Muscle layer of duodenum (tissue), 2 donors: ENCODE data around the gene FAM117B.

Experiments
- H3K27ac ChIP-seq: one replicate; pipeline ENCODE4 v1.7.0; 2013; ENCODE audit warnings: mild to moderate bottlenecking, low read length
- H3K27me3 ChIP-seq: one replicate; pipeline ENCODE4 v1.7.0; 2013; ENCODE audit warnings: low read depth, mild to moderate bottlenecking, control low read depth, low read length
- H3K36me3 ChIP-seq, 2 donors: one replicate each; pipeline ENCODE4 v1.7.0; 2013; ENCODE audit warnings: low read length in 2 of 2, control low read depth in 1 of 2, mild to moderate bottlenecking in 1 of 2; ENCODE audit not compliant: insufficient read depth in 2 of 2, control insufficient read depth in 1 of 2
- H3K4me1 ChIP-seq, 2 donors: one replicate each; pipeline ENCODE4 v1.7.0; 2013; ENCODE audit warnings: low read length in 2 of 2, mild to moderate bottlenecking in 2 of 2, control low read depth in 1 of 2, moderate library complexity in 1 of 2; ENCODE audit not compliant: insufficient read depth in 2 of 2, control insufficient read depth in 1 of 2
- H3K4me3 ChIP-seq, 2 donors: one replicate each; pipeline ENCODE4 v1.7.0; 2013; ENCODE audit warnings: low read length in 2 of 2, low read depth in 1 of 2, mild to moderate bottlenecking in 1 of 2
- H3K9me3 ChIP-seq, 2 donors: one replicate each; pipeline ENCODE4 v1.7.0; 2013; ENCODE audit warnings: low read length in 2 of 2, control low read depth in 1 of 2, mild to moderate bottlenecking in 1 of 2; ENCODE audit not compliant: control insufficient read depth in 1 of 2
- donor health status: healthy.

Gene FAM117B

GRCh38 chr2:202736826-202737225 lies 102.1 kb downstream of the FAM117B start:
- H3K27ac ChIP-seq: no peak overlapping the region
- H3K27me3 ChIP-seq: no peaks in the 10 kb centered on the region
- H3K4me3 ChIP-seq: no peak overlapping the region
- no peaks in the 10 kb centered on the region for H3K36me3 ChIP-seq
- peaks cover 0 to 2% of the 10 kb centered on the region in 2 donors for H3K9me3 ChIP-seq
- no peaks in the 10 kb centered on the region for H3K4me1 ChIP-seq

- Histone ChIP-seq H3K9me3 (peaks cover 5 to 8% of the 10 kb centered on the region in 2 donors), H3K4me3 (no peak overlapping the region), H3K4me1 (no peaks in the 10 kb centered on the region), H3K36me3 (peaks cover 0 to 8% of the 10 kb centered on the region in 2 donors), H3K27ac (no peak overlapping the region), H3K27me3 (no peaks in the 10 kb centered on the region)
Measured at GRCh38 chr2:202743613-202744012, 108.8 kb downstream of the FAM117B start.

GRCh38 chr2:202749477-202749876 lies 114.7 kb downstream of the FAM117B start:
- Histone ChIP-seq H3K27me3 (no peaks in the 10 kb centered on the region), H3K4me3 (no peak overlapping the region), H3K27ac (no peak overlapping the region), H3K9me3 (no peaks in the 10 kb centered on the region), H3K4me1 (no peaks in the 10 kb centered on the region), H3K36me3 (no peaks in the 10 kb centered on the region)

- H3K36me3 ChIP-seq: no peaks in the 10 kb centered on the region
- no peaks in the 10 kb centered on the region for H3K27me3 ChIP-seq
- no peaks in the 10 kb centered on the region for H3K4me1 ChIP-seq
- no peak overlapping the region for H3K27ac ChIP-seq
- H3K9me3 ChIP-seq: no peaks in the 10 kb centered on the region
- no peak overlapping the region for H3K4me3 ChIP-seq
Measured at GRCh38 chr2:202750763-202751427, 116.1 kb downstream of the FAM117B start.

GRCh38 chr2:202752071-202752470 lies 117.3 kb downstream of the FAM117B start:
- H3K4me1 ChIP-seq: no peaks in the 10 kb centered on the region
- no peaks in the 10 kb centered on the region for H3K9me3 ChIP-seq
- H3K4me3 ChIP-seq: no peak overlapping the region
- no peaks in the 10 kb centered on the region for H3K27me3 ChIP-seq
- peaks cover 0 to under 1% of the 10 kb centered on the region in 2 donors for H3K36me3 ChIP-seq
- no peak overlapping the region for H3K27ac ChIP-seq

GRCh38 chr2:202754936-202755335 lies 120.2 kb downstream of the FAM117B start:
- H3K4me3 ChIP-seq: no peak overlapping the region
- peaks cover 0 to 7% of the 10 kb centered on the region in 2 donors for H3K4me1 ChIP-seq
- no peaks in the 10 kb centered on the region for H3K27me3 ChIP-seq
- peaks cover 4 to 5% of the 10 kb centered on the region in 2 donors for H3K36me3 ChIP-seq
- H3K9me3 ChIP-seq: no peaks in the 10 kb centered on the region
- H3K27ac ChIP-seq: no peak overlapping the region

- H3K4me1 ChIP-seq: peaks cover 0 to 7% of the 10 kb centered on the region in 2 donors
- H3K36me3 ChIP-seq: peaks cover 4 to 5% of the 10 kb centered on the region in 2 donors
- H3K9me3 ChIP-seq: no peaks in the 10 kb centered on the region
- H3K27me3 ChIP-seq: no peaks in the 10 kb centered on the region
- H3K27ac ChIP-seq: no peak overlapping the region
- no peak overlapping the region for H3K4me3 ChIP-seq
Measured at GRCh38 chr2:202756598-202756997, 121.8 kb downstream of the FAM117B start.

GRCh38 chr2:202757339-202757738 lies 122.6 kb downstream of the FAM117B start:
- no peak overlapping the region for H3K4me3 ChIP-seq
- peaks cover 0 to 7% of the 10 kb centered on the region in 2 donors for H3K4me1 ChIP-seq
- no peak overlapping the region for H3K27ac ChIP-seq
- H3K27me3 ChIP-seq: no peaks in the 10 kb centered on the region
- no peaks in the 10 kb centered on the region for H3K9me3 ChIP-seq
- H3K36me3 ChIP-seq: peaks cover 4 to 5% of the 10 kb centered on the region in 2 donors

- no peak overlapping the region for H3K27ac ChIP-seq
- H3K36me3 ChIP-seq: peaks cover 4 to 5% of the 10 kb centered on the region in 2 donors
- H3K4me1 ChIP-seq: peaks cover 0 to 7% of the 10 kb centered on the region in 2 donors
- no peak overlapping the region for H3K4me3 ChIP-seq
- H3K9me3 ChIP-seq: no peaks in the 10 kb centered on the region
- no peaks in the 10 kb centered on the region for H3K27me3 ChIP-seq
Measured at GRCh38 chr2:202758128-202758527, 123.4 kb downstream of the FAM117B start.

GRCh38 chr2:202758604-202759003 lies 123.8 kb downstream of the FAM117B start:
- H3K27ac ChIP-seq: no peak overlapping the region
- no peaks in the 10 kb centered on the region for H3K27me3 ChIP-seq
- H3K4me1 ChIP-seq: peaks cover 0 to 7% of the 10 kb centered on the region in 2 donors
- H3K36me3 ChIP-seq: peaks cover 4 to 5% of the 10 kb centered on the region in 2 donors
- H3K9me3 ChIP-seq: no peaks in the 10 kb centered on the region
- H3K4me3 ChIP-seq: no peak overlapping the region

- Histone ChIP-seq H3K27ac (no peak overlapping the region), H3K36me3 (peaks cover 7 to 9% of the 10 kb centered on the region in 2 donors), H3K27me3 (no peaks in the 10 kb centered on the region), H3K4me3 (no peak overlapping the region), H3K9me3 (no peaks in the 10 kb centered on the region), H3K4me1 (peaks cover 0 to 7% of the 10 kb centered on the region in 2 donors)
Measured at GRCh38 chr2:202760848-202761247, 126.1 kb downstream of the FAM117B start.

- H3K27ac ChIP-seq: no peak overlapping the region
- no peak overlapping the region for H3K4me3 ChIP-seq
- H3K4me1 ChIP-seq: peaks cover 0 to 7% of the 10 kb centered on the region in 2 donors
- no peaks in the 10 kb centered on the region for H3K27me3 ChIP-seq
- no peaks in the 10 kb centered on the region for H3K9me3 ChIP-seq
- H3K36me3 ChIP-seq: peaks cover 3 to 5% of the 10 kb centered on the region in 2 donors
Measured at GRCh38 chr2:202762556-202762955, 127.8 kb downstream of the FAM117B start.
